ENCODE results near the gene ANGPTL7.

DNA sequence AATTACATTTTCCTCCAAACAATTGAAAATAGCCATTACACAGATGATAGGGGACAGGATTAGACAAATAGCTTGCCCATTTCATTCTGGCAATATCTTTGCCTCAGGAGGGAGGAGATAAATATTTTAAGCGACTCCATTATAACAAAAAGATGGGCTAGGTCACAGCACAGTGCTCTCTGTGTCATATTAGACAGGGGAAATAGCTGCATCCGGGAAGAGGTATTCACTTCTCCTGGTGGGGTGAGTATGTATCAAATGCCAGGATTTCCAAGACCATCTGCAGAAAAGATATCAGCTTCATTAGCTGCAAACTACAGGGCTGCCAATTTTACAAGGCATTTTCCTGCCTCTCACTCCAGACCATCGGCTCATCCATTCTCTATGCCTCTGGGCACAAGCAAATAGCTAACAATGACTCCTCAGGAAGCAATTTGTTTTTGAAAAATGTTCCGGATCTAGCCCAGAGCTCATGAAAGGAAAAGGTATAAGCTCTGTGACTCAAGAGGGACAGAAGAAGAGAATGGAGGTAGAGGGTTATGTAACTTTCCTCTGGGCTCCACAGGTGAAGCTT is 41.9 kb upstream of the ANGPTL7 start:
- TF ChIP-seq CHD2 (IDR thresholded peaks at IDR 0.05; ENCODE audit: borderline replicate concordance, low read depth, low read length), result no peak
- no peak for TF ChIP-seq CTCF (IDR thresholded peaks at IDR 0.05 in 2 of 3, conservative IDR thresholded peaks at IDR 0.05 in 1 of 3; ENCODE audit: control insufficient read depth in 2 of 3, extremely low read depth in 1 of 3, insufficient read depth in 1 of 3, low read depth in 3 of 3, low read length in 3 of 3)
- no peak for TF ChIP-seq NBN (IDR thresholded peaks at IDR 0.05)
- no peak for TF ChIP-seq CREB1 (IDR thresholded peaks at IDR 0.05; ENCODE audit: low read depth)
- TF ChIP-seq BCL11A (IDR thresholded peaks at IDR 0.05; ENCODE audit: low read depth, low read length), result no peak
- TF ChIP-seq CHD4 (IDR thresholded peaks at IDR 0.05), result no peak
- TF ChIP-seq, protein P1, sequence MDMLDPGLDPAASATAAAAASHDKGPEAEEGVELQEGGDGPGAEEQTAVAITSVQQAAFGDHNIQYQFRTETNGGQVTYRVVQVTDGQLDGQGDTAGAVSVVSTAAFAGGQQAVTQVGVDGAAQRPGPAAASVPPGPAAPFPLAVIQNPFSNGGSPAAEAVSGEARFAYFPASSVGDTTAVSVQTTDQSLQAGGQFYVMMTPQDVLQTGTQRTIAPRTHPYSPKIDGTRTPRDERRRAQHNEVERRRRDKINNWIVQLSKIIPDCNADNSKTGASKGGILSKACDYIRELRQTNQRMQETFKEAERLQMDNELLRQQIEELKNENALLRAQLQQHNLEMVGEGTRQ (IDR thresholded peaks at IDR 0.05; ENCODE audit: borderline replicate concordance, low read depth, low read length), result no peak
- no peak for TF ChIP-seq MAX (IDR thresholded peaks at IDR 0.05; ENCODE audit: low read depth, low read length)
- no peak for TF ChIP-seq RBBP5 (conservative IDR thresholded peaks at IDR 0.05)
- no peak for TF ChIP-seq POLR2AphosphoS5 (IDR thresholded peaks at IDR 0.05; ENCODE audit: low read length)

All from GM12878 (cell line).